Stomach (tissue), 4 donors: Measurements from ENCODE around the gene KRT81.

Source experiments
- CTCF ChIP-seq, 7 experiments: fragments of 450-650 bp in 4 of 7; fragments of 200-600 bp in 3 of 7; sonication (generic) in 3 of 7; IDR thresholded peaks; one replicate each; pipeline ENCODE4 v1.5.1; 2016 to 2019; ENCODE audit warnings: antibody characterized with exemption in 7 of 7, control low read depth in 2 of 7, mild to moderate bottlenecking in 1 of 7
- EP300 ChIP-seq: sonication (generic); formaldehyde crosslinking; IDR thresholded peaks from one replicate; pipeline ENCODE4 v1.6.1; 2017; ENCODE audit warnings: antibody characterized with exemption
- POLR2A ChIP-seq, 4 donors: fragments of 450-650 bp; IDR thresholded peaks; one replicate each; pipeline ENCODE4 v1.6.1; 2016; ENCODE audit warnings: antibody characterized with exemption in 4 of 4, control low read depth in 2 of 4, mild to moderate bottlenecking in 1 of 4, moderate library complexity in 1 of 4
- POLR2AphosphoS5 ChIP-seq, 3 donors: sonication (generic); formaldehyde crosslinking; IDR thresholded peaks; one replicate each; pipeline ENCODE4 v1.6.1; 2016; ENCODE audit warnings: antibody characterized with exemption in 3 of 3

- TF ChIP-seq CTCF (IDR thresholded peaks at IDR 0.05) (no peak), POLR2A (IDR thresholded peaks at IDR 0.05) (no peak), POLR2AphosphoS5 (IDR thresholded peaks at IDR 0.05) (no peak), EP300 (no peak)
These were observed 23.1 kb downstream of the KRT81 start for GRCh38 chr12:52268212-52268611.
